ENCODE measurements around the gene PIGO. TPM values are rescaled to one million over a fixed set of nuclear protein-coding genes. Genes with fewer than 3 reads are reported as not detected.

The PIGO gene
- total and polyA plus RNA-seq, 9 of the 15 experiments (the other 6 are each of a cell fraction or from before 2014, with no cell fraction given), result 5.4 to 13.7 (median 9.7) TPM

GRCh38 chr9:35108946-35109575 lies 12.7 kb upstream of the PIGO start (continued):
- TF ChIP-seq MEF2A (IDR thresholded peaks at IDR 0.05; ENCODE audit: control insufficient read depth, low read depth, low read length) (no peak), SMARCC2 (IDR thresholded peaks at IDR 0.05; ENCODE audit: low read depth) (peak; percentile 82; the same call in 1 of the 2 replicates), NFIC (IDR thresholded peaks at IDR 0.05) (peak; percentile 83), ZNF696 (CRISPR knock-in tag; conservative IDR thresholded peaks at IDR 0.05) (no peak), TSC22D4 (tag; IDR thresholded peaks at IDR 0.05) (no peak), ZNF57 (CRISPR knock-in tag; IDR thresholded peaks at IDR 0.05) (no peak), ZSCAN32 (CRISPR knock-in tag; IDR thresholded peaks at IDR 0.05) (no peak), MTA1 (IDR thresholded peaks at IDR 0.05; ENCODE audit: borderline replicate concordance) (peak; percentile 30; the same call in 1 of the 2 replicates), CBFA2T3 (IDR thresholded peaks at IDR 0.05) (peak; percentile 96), CREB1 (IDR thresholded peaks at IDR 0.05) (peak; percentile 50; the same call in 1 of the 2 replicates), CREB1 (CRISPR knock-in tag; IDR thresholded peaks at IDR 0.05) (no peak), GTF2E2 (tag; IDR thresholded peaks at IDR 0.05) (no peak), SNAPC5 (CRISPR knock-in tag; IDR thresholded peaks at IDR 0.05) (no peak), CHAMP1 (IDR thresholded peaks at IDR 0.05) (no peak), HMG20B (CRISPR knock-in tag; IDR thresholded peaks at IDR 0.05) (no peak), ATF7 (IDR thresholded peaks at IDR 0.05) (peak; percentile 66), CBFB (CRISPR knock-in tag; IDR thresholded peaks at IDR 0.05) (no peak), NRF1 (conservative IDR thresholded peaks at IDR 0.05 in 1 of 2, IDR thresholded peaks at IDR 0.05 in 1 of 2) (0 out of 4 replicates have a peak, but pooled peaks of 1 of the 2 experiments have one; percentile 21), CREM (IDR thresholded peaks at IDR 0.05; ENCODE audit: low read depth) (peak; percentile 48), CTCFL (IDR thresholded peaks at IDR 0.05; ENCODE audit: borderline replicate concordance, insufficient read depth, low read depth, low read length, poor library complexity, severe bottlenecking) (no peak), ZNF695 (CRISPR knock-in tag; IDR thresholded peaks at IDR 0.05) (no peak), ZBTB2 (IDR thresholded peaks at IDR 0.05) (0 out of 2 replicates have a peak, but pooled peaks have one; percentile 54), PCBP1 (IDR thresholded peaks at IDR 0.05; ENCODE audit: low read depth, low read length, poor library complexity, severe bottlenecking) (no peak), MYNN (IDR thresholded peaks at IDR 0.05) (peak; percentile 89), MYNN (CRISPR knock-in tag; IDR thresholded peaks at IDR 0.05) (no peak), POLR2H (tag; IDR thresholded peaks at IDR 0.05; ENCODE audit: low read depth) (no peak)

Measured in K562 (cell line).